22Rv1 (cell line): ENCODE results near the gene MCTS1.

Experiments used
- CTCF ChIP-seq: fragments of 450-650 bp; IDR thresholded peaks from 2 replicates; pipeline ENCODE4 v1.5.1; 2017; ENCODE audit warnings: mild to moderate bottlenecking
- ZFX ChIP-seq: fragments of 450-650 bp; IDR thresholded peaks from 2 replicates; pipeline ENCODE4 v1.6.1; 2017; ENCODE audit warnings: antibody characterized with exemption, borderline replicate concordance

- TF ChIP-seq CTCF = no peak
- no peak for TF ChIP-seq ZFX
Observed at GRCh38 chrX:120556251-120556650, 47.6 kb upstream of the MCTS1 start.
